AG04449 (cell line): ENCODE measurements around the gene CARD18.

Experiments used
- CTCF ChIA-PET: fragments of 350-600 bp; formaldehyde crosslinking; extraction: SDS; loops from one replicate; lab custom pipeline; 2021; ENCODE audit warnings: antibody characterized with exemption; lab: Yijun Ruan, JAX
- POLR2A ChIA-PET: fragments of 400-600, 350-600 bp; formaldehyde crosslinking; extraction: SDS; loops from one replicate; lab custom pipeline; 2020; ENCODE audit warnings: antibody characterized with exemption, inconsistent platforms; lab: Yijun Ruan, JAX
- DNase-seq: peaks from one replicate; pipeline ENCODE4 v3.0.0-alpha.2; 2010; ENCODE audit warnings: low read depth, low spot score
- H3K4me3 ChIP-seq: 2 replicates; pipeline ENCODE4 v1.5.1; 2011; ENCODE audit warnings: low read depth, mild to moderate bottlenecking, control low read depth, low read length
- CTCF ChIP-seq: IDR thresholded peaks from one replicate; pipeline ENCODE4 v1.5.1; 2011; ENCODE audit warnings: mild to moderate bottlenecking, moderate library complexity, low read length, control low read depth, inconsistent platforms; ENCODE audit not compliant: insufficient read depth; ENCODE audit errors: missing control alignments

CARD18 gene

DNA sequence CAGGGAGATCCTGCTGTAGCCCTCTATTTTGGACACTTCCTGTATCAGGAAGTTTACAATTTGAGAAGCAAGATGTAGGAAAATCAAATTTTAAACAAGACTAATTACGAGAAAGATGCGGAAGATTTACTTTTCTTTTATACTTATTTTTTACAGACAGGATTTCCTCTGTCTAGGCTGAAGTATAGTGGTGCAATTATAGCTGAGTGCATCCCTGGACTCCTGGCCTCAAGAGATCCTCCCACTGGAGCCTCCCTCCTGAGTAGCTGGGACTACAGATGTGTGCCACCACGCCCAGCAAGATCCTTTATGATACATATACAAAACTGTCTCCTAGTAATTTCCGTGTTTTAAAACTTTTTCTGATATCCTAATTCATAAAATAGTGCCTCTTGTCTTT lies 17.2 kb upstream of the CARD18 start:
- TF ChIP-seq CTCF, result no peak
- CTCF ChIA-PET, result no interaction called here
- no peak overlapping the region for H3K4me3 ChIP-seq
- POLR2A ChIA-PET, result no interaction called here
- DNase-seq, result no peak

DNA sequence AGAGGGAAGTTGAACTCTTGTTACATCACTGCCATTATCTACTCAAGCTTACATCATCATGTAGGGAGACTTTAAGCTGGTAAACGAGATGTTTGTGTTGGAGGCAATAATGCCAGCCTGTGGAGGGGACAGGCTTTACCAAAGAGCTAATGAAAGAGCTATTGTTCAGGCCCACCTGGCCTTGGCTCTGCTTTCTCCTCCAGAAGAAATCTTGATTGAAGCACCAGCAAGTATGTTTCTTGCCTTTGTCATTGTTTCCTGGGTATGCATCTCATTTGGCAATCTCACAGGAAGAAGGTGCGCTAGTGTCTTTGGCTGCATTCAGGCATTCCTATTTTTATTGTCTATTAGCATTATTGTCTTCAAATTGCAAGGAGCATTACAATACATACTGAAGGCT lies 16.7 kb upstream of the CARD18 start:
- ChIA-PET POLR2A (no interaction called here), CTCF (no interaction called here)
- TF ChIP-seq CTCF, result no peak
- no peak overlapping the region for H3K4me3 ChIP-seq
- DNase-seq, result no peak

- no peak for TF ChIP-seq CTCF
- ChIA-PET CTCF (no interaction called here), POLR2A (no interaction called here)
Observed at GRCh38 chr11:105155679-105156078, 16.1 kb upstream of the CARD18 start.

DNA sequence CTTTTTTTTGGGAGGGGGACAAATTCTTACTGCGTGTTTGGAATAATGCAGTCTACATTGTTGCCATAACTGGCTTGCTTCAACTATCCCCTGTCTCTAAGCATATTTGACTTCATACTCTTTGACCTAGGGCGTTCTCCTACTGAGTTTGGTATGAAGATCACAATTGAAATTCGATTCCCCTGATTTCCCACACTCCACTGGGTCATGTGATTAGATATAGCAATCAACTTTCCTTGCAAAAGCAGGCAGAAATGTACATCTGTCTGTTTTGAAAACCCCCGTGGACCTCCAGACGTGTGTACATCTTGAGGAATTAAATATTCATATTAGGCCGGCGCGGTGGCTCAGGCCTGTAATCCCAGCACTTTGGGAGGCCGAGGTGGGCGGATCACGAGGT lies 13.8 kb upstream of the CARD18 start:
- TF ChIP-seq CTCF, result no peak
- POLR2A ChIA-PET, result no interaction called here
- DNase-seq, result no peak
- H3K4me3 ChIP-seq, result no peak overlapping the region
- CTCF ChIA-PET, result no interaction called here

More at GRCh38 chr11:105155679-105156078, 16.1 kb upstream of the CARD18 start:
- no peak for DNase-seq
- H3K4me3 ChIP-seq, result no peak overlapping the region

DNA sequence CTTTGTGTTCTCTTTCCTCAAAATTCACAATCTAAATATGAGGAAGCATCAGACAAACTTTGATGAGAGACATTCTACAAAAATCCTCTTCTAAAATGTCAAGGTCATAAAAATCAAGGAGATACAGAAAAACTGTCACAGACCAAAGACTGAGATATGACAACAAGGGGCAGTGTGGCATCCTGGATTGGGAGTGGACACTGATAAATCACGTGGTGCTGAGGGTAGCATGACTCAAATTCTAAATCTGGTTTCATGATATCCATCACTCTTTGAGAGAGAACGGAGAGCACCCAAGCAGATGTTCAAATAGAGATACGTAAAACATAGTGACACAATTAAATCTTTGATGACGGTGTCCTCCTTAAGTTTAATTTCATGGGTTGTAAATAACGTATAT lies 13.0 kb upstream of the CARD18 start:
- TF ChIP-seq CTCF, result no peak
- POLR2A ChIA-PET, result no interaction called here
- CTCF ChIA-PET, result no interaction called here
- no peak for DNase-seq
- no peak overlapping the region for H3K4me3 ChIP-seq

DNA sequence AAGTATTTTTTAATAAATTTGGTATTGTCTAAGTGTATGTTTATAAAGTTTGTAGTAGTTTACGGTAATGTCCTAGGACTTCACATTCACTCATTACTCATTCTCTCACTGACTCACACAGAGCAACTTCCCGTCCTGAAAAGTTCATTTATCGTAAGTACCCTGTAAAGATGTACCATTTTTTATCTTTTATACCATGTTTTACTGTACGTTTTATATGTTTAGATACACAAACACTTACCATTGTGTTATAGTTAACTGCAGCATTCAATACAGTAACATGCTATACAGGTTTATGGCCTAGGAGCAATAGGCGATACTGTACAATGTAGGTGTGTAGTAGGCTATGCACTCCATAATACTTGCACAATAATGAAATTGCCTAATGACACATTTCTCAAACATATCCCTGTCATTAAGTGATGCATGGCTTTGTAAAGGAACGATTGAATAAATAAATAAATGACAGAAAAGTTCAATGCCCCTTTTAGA lies 12.5 kb upstream of the CARD18 start:
- ChIA-PET CTCF (no interaction called here), POLR2A (no interaction called here)
- H3K4me3 ChIP-seq, result no peak overlapping the region
- no peak for DNase-seq
- TF ChIP-seq CTCF, result no peak
